Activated CD4-positive, CD25-positive, alpha-beta regulatory T cell treated with anti-CD3 and anti-CD28 coated beads, Interleukin-2, amount 50 U/mL, for 16 hours (primary cell): ENCODE results near the gene ITPK1.

Source experiments
- DNase-seq: peaks from one replicate; pipeline ENCODE4 v3.0.0-alpha.2; 2020; ENCODE audit warnings: low read depth, low spot score

Gene ITPK1

DNA sequence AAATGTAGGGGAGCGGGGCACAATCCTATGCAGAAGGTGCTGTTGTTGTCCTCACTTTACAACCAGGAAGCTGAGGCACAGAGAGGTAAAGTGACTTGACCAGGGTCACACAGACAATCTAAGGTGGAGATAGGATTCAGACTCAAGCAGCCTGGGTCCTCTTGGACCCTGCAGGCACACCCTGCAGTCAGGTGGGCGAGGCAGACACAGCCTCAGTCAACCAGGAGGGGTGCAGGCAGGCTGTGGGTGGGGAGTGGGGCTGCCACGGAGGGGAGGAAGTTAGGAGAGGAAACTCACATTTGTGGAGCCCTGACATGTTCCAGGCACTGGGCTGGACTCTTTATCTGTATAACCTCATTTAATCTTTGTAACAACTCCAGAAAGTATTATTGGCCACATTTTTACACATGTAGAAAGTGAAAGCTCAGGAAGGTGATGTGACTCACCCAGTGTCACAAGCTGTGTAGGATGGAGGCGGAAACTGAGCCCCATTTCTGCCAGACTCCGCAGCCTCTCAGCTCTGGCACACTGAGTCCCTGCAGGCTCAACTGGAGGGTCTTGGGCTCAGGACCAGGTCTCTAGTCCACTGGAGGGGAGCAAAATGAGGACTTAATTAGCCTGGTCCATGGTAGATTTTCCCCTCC, 217.7 kb downstream of the ITPK1 start:
- DNase-seq: no peak

DNA sequence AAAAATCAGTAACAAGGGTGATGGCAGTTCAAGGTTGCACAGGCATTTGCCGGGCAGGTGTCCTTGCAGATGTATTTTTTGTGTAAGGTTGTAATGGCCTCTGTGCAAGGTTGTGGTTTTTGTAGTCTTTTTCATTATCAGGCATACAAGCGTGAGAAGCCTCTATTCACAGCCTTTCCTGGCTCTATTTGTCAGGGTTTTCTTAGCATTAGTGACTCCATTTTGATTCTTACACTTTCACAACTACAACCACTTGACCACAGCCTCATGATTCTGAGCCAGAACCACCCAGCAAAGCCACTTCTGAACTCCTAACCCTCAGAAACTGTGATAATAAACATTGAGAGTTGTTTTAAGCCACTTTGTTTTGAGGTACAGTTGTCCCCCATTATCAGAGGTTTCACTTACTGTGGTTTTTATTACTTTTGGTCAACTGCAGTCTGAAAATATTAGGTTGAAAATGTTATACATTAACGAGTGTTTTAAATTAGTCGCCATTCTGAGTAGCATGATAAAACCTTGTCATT, 220.3 kb downstream of the ITPK1 start:
- DNase-seq: no peak

DNA sequence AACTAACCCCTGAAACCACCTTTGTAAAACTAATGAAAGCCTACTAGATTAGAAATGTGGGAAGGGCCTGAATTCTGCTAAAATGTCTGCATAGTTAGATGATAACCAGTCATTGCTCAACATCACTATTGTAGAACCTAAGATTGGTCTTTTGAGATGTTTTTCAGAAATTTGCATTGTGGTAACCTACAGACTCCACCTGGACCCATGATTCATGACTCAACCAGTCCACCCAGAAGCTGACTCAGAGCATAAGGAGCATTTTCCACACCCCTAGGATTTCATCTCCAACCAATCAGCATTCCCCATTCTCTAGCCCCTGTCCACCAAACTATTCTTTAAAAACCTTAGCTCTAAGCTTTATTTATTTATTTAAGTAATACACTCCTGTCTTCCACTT, 223.1 kb downstream of the ITPK1 start:
- DNase-seq: no peak

DNA sequence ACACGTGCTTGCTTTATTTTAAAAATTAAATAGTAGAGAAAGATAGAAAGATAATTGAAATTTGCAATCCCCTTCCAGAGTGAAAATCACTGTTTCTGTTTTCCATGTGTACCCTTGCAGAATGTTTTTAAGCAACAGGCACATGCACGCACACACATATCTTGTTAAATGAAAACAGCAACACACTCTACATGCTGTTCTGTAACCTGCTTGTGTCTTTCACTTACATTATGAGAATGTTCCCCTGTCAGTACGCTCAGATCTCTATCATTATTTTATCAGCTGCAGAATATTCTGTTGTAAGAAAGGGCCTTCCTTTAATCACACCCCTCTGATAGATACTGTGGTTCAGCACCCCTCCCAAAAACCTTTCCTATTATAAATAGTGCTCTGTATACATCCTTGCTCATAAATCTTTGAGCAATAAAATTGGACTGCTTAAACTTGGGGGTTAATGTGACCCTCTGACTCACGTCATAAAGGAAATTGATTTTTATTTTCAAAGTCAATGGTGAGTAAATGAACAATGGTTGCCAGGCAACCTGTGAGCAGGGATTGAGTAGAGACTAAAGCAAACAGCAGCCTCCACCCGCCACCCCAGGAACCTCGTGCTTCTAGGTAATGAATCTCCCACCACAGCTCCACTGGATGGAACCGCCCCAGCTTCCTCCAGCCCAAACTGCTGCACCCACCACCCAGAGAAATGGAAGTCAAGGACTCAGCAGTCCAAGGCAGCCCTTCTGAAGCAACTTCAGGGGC, 224.7 kb downstream of the ITPK1 start:
- no peak for DNase-seq

DNA sequence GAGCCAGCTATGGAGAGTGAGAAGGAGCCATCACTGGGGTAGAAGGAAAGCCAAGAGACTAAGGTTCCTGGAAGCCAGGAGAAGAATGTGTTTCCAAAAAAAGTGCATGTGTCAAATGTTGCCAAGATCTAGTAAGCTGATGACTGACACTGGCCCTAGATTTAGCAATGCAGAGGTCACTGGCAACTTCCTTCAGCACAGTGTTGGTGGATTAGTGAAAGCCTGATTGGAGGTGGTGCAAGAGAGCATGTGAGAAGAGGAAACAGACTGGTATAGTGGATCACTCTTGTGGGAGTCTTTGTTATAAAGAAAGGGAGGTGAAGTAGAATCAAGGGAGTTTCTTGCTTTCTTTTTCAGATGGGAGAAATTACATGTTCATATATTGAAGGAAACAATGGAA, 226.8 kb downstream of the ITPK1 start:
- no peak for DNase-seq

DNA sequence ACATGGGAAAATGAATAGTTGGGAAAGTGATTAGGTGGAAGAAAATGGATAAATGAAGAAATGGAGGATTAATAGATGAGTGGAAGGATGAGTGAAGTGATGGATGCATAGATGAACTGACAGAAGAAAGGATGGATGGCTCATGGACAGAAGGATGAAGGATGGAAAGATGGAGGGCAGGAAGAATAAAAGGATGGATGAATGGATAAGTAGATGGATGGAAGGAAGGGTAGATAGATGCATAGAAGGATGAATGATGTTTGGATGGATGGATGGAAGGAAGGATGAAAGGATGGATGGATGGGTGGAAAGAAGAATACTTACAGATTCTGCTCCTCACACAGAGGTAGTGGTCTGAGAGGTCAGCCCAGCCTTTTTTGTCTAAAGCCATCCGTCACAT, 228.6 kb downstream of the ITPK1 start:
- no peak for DNase-seq
